HS-5 (cell line): ENCODE data around the gene CHL1.

ENCODE experiments used
- DNase-seq: peaks from one replicate; pipeline ENCODE4 v3.0.0-alpha.2; 2012; ENCODE audit warnings: low read depth

Gene CHL1

GRCh38 chr3:196311-197148 is at the start of gene CHL1:
TSS of gene CHL1 (plus strand) at chr3:196763. CDS start at chr3:319777, 123,014 bp downstream.
- DNase-seq, result no peak

- DNase-seq, result no peak
Observed at GRCh38 chr3:151614-152189, 44.9 kb upstream of the CHL1 start.

- DNase-seq, result no peak
Observed at GRCh38 chr3:159974-160373, 36.6 kb upstream of the CHL1 start.

GRCh38 chr3:166071-166470 is 30.5 kb upstream of the CHL1 start:
- no peak for DNase-seq

GRCh38 chr3:166799-167198 is 29.8 kb upstream of the CHL1 start:
- DNase-seq, result no peak

- DNase-seq, result no peak
Observed at GRCh38 chr3:173886-174285, 22.7 kb upstream of the CHL1 start.

GRCh38 chr3:184976-185375 is 11.6 kb upstream of the CHL1 start:
- DNase-seq, result no peak

- no peak for DNase-seq
Observed at GRCh38 chr3:192215-192929, 4.2 kb upstream of the CHL1 start.

- DNase-seq, result no peak
Observed at GRCh38 chr3:194001-194400, 2.6 kb upstream of the CHL1 start.

- DNase-seq, result no peak
Observed at GRCh38 chr3:194421-194820, 2.1 kb upstream of the CHL1 start.

- DNase-seq, result no peak
Observed at GRCh38 chr3:195666-196065, 897 bp upstream of the CHL1 start.

- no peak for DNase-seq
Observed at GRCh38 chr3:197149-197827, 725 bp downstream of the CHL1 start.

- no peak for DNase-seq
Observed at GRCh38 chr3:197828-198491, 1.4 kb downstream of the CHL1 start.

- DNase-seq, result no peak
Observed at GRCh38 chr3:199835-200234, 3.3 kb downstream of the CHL1 start.

GRCh38 chr3:200758-201325 is 4.3 kb downstream of the CHL1 start:
- no peak for DNase-seq

GRCh38 chr3:204102-204501 is 7.5 kb downstream of the CHL1 start:
- DNase-seq, result no peak

- DNase-seq, result no peak
Observed at GRCh38 chr3:207973-208372, 11.4 kb downstream of the CHL1 start.

GRCh38 chr3:210669-211068 is 14.1 kb downstream of the CHL1 start:
- no peak for DNase-seq

- DNase-seq, result no peak
Observed at GRCh38 chr3:212432-212831, 15.9 kb downstream of the CHL1 start.

GRCh38 chr3:217099-217813 is 20.7 kb downstream of the CHL1 start:
- no peak for DNase-seq

- DNase-seq, result no peak
Observed at GRCh38 chr3:217948-218347, 21.4 kb downstream of the CHL1 start.
